NCI-H2171 treated with DMSO at 0.1 percent for 48 hours (cell line): Measurements from ENCODE around the gene CABLES1.

ENCODE experiments used
- DNase-seq: peaks from one replicate; lab custom pipeline; 2025; lab: John Stamatoyannopoulos, UW

The CABLES1 gene

DNA sequence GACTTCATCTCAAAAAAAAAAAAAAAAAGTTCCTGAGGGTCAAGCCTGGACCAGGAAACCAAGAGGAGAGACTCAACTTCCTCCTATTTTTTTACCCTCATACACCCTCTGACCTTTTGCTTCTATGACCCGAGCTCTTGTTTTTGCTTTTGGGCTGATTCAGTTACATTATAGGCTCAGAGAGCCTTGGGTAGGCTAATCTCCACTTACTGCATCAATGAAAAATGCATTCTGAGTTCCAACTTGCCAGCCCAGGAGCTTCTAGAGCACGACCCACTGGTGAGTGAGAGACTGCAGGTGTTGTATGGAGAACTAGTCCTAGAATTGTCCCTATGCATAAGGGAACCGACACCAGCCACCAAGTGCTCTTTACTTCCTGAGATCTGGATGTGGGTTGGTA is 91.1 kb downstream of the CABLES1 start:
- no peak for DNase-seq

DNA sequence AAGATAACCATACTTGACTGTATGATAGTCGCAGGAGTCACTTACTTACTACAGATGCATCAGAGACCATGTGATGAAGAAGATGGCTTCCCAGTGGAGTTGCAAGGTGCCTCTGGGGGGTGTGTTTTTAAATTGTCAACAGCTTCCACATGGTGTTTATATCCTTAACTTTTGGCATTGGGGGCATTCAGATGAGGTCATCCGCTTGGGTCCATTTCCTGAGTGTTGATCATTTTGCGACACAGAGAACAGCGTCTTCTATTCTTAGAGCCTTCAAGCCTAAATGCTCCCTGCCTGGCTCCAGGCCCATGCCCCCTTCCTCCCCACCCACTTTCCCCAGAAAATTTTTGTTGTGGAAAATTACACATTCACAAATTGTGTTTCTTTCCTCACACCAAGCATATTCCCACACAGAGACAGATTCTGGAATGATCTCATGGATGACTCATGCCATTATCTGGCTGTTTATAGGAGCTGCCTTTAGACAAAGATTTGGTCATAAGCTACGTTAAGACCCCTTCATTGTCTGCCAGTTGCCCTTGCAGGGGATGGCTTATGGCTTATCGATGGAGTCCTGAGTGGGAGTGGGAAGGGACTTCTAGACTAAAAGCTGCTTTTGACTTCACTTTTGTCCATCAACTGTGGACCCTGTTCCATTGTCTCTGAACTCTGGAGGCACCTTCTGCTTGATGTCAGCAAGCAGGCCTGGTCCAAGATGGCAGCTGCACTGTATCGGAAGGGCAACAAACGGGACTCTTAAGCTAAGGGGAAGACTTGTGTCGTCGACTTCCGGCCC is 91.8 kb downstream of the CABLES1 start:
- peak; percentile 19 for DNase-seq

DNA sequence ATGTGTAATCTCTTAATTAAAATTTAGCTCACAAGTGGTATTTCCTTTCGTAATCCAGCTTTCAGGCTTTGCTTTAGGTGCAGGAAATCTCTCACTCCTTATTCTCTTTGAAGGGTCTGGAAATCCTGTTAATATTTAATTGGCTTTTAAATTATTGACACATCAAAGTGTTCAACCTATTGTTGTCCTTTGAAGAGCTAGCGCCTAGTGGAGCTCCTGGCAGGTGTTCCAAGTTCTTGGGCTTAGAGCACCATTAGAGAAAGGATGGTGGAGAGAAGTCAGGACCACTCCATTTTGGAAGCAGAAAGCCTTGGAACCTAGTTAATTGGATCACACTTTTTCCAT is 92.4 kb downstream of the CABLES1 start:
- no peak for DNase-seq

DNA sequence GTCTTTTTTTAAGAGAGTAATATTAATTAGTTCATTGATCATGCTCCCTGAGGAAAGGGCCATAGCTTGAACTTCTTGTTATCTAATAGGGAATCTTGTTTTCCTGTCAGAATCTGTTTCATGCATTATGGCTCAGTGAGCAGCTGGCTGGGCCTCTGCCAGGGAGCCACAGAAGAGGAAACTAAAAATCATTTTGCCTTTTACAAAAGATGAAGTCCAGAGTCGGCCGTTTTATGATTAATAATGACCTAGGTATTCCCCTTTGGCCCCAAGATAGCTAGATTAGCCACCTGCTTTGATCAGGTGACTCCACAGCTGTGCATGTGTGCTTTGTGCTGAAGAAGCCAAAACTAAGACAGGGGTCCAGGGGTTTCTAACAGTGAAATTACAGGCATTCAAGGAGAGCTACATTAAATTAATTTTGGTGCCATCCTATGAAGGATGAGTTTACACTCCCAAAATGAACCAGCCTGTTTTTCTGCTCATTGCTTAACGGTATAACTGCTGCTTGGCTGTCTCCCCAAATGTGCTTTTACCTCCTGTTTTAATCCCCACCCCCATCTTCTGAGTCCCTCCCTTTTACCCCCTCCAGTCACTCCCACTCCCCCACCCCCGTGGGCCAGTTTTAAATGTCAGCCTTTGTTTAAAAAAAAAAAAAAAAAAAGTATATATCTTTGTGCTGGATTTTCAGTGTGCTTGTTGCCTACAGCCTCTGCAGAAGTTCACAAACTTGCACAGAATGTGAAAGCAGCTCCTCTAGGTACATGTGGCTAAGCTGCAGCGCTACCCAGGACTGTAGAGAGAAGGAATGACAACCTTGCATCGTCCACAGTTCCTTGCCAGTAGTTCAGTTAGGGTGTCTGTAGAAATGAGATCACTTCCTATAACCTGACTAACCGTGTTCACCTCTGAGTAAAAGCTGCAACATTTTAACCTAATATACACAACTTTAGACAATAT is 93.1 kb downstream of the CABLES1 start:
- DNase-seq, result peak; percentile 64

DNA sequence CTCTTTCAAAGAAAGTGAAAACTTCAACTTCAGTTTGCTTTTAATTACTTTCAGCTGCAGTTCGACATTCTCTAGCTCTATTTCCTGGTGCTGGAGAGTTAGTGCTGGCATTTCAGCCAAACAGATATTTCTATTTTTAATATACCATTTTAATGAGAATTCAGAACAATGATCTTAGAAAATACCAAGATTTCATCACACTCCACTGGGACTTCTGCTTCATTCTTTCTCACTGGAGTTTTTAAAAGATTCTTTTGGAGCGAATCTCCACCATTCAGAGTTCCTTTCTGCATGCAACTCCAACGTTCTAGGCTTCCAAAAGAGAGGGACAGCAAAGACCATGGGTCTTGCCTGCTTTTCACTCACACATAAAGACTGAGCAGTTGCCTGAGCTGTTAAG is 94.2 kb downstream of the CABLES1 start:
- no peak for DNase-seq

DNA sequence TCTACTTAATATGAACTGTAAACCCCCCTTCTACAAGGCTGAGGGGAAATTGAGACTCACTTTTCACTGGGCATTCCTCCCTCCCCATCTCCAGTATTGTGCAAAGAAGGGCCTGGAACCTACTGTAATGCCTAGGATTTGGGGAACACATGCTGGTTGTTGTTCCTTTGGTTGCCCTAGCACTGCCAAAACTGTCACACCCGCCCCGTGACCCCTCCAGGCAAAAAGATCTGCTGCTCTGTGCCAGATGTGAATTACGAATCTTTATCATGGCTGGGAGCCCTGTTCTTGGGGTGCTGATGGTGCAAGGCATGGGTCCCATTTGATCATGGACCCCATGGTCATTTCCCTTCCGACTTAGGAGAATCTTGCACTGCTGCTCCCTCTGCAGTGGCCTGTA is 95.4 kb downstream of the CABLES1 start:
- DNase-seq, result no peak

DNA sequence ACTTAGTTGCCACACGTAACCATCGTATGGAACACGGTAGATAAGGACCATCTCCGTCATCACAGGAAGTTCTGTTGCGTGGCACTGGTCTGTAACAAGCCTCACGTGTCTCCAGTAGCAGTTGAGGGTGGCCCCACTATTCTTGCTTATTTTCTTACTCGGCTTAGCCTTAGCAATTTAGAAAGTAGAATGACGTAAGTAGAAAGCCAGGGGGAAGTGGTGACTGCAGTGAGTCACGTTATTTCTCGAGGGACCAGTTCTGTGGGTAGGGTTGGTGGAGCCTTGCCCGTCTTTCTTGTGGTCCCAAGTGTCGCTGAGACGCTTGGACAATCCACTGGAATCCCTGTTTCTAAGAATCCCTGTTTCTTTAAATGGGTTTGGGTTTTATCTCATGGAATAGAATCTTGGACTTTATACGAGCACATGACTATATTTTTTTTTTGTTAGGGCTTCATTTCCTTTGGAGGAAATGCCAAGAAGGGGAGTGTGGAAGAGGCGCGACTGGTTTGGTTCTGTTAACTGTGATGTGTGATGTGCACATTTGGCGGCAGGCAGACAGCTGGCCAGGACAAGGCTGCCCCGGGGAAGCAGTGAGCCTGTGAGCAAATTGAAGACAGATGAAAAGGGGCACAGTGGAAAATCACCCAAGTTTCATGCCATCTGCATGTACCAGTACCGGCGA is 96.2 kb downstream of the CABLES1 start:
- DNase-seq, result peak; percentile 15

DNA sequence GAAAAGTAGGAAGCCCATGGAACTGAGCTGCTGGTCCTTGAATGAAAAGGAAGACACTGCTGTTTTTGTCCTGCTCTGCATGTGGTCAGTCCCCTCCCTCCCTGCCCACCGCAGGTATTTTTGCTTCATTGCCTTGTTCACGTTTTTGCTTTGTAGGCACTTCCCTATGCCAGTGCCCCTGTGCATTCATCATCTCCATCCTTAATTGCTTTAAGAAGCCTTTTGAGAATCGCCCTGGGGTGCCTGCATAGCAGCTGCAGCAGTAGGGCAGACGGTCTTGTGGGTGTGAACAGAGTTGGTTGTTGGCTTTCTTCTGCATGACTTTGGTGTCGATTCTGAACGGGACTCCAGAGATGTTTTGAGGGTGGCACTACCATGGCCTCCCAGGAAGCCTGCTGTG is 97.0 kb downstream of the CABLES1 start:
- DNase-seq, result no peak

DNA sequence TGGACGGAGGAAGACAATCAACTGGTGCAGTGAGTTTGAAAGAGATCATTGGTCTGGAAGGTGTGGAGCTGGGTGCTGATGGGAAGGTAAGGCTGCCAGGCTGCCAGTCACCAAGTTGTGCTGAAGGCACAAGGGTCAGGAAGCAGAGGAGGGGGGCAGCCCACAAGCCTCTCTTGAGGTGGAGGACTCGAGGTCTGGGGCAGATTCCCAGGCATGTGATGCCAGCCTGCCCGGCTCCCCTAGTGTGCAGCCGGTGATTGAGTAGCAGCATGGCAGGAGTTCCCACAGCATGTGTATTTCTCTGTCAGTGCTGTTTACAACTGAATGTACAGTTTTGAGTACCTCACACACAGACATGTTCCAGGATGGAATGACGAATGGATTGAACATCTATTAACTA is 99.3 kb downstream of the CABLES1 start:
- DNase-seq, result no peak

DNA sequence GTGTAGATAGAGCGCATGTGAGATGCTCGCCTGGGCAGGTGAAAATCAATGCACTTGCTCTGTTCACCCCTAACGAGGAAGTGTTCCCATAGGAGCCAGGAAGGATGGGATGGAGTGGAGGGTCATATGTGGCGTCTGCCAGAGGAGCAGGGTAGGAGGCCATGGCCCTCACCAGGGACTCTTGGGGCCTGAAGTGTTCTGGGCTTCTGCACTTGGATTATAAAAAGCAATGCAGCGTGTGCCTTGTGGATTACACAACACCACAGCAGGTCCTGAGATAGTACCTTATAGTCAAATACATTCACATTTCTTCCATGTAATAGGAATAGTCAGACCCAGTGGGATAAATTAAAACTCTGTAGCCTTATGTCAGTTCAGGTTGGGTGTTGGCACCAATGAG is 100.1 kb downstream of the CABLES1 start:
- no peak for DNase-seq

DNA sequence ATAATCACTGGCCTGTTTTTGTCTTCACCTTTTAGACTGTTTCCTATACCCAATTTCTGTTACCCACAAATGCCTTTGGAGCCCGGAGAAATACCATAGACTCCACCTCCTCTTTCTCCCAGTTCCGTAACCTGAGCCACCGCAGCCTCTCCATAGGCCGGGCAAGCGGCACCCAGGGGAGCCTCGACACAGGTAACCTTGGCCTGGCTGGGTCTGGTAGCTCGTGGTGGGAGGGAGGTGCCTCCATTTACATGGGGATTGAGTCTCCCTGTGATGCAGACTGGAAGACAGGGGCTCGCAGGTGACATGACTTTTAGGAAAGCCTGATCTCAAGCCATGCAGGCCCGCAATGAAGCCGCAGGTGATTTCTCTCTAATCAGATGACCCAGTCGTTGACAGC is 100.6 kb downstream of the CABLES1 start:
- peak; percentile 16 for DNase-seq

DNA sequence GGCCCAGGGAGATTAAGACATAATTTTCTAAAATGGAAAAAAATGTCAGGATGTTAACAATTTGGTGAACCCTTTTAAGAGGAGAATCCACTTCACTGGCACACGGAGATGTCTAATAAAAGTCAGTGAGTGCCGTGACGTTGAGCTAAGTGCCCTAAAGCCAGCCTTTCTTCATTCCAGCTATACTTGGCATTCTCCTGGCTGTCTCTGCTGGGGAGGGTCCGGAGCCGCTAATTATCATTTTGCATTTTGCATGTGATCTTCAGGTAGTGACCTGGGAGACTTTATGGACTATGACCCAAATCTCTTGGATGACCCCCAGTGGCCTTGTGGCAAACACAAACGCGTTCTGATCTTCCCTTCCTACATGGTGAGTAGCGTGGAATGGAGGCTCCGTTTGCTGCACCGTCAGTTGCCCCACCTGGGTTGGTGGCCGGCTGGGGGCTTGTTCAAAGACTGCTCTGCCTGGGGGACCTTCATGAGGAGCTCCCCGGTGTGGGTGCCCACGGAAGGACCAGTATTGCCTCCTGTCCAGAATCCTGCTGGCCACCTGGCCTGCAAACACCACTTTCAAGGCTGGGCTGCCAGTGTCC is 101.7 kb downstream of the CABLES1 start:
- DNase-seq, result no peak

DNA sequence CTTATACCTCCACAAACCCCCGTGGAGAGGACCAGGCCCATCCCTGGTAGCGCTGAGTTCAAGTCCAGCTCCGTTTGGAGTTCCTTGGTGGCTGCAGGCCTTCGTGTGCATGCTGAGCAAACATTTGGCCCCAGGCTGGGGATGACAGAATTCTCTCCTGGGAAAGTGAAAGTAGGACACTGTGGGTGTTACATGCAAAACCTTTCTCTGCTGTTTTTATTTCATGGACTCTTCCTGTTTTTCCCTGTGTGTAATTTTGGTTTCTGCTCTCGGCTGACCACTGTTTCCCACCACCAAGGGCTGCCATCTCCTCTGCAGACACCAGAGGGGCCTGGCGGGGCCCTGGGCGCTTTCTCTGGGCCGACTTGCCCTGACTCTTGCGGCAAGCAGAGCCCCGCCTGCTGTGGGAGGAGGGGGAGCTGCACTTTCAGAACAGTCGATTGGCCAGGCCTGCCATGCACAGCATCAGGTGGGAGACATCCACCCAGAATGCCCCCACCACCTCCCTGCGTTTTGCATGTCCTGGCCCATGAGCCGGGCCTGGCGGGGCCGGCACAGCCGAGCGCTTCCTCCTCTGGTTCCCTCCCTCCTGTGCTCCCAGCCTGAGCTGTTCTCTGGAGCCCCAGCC is 102.4 kb downstream of the CABLES1 start:
- DNase-seq, result no peak

DNA sequence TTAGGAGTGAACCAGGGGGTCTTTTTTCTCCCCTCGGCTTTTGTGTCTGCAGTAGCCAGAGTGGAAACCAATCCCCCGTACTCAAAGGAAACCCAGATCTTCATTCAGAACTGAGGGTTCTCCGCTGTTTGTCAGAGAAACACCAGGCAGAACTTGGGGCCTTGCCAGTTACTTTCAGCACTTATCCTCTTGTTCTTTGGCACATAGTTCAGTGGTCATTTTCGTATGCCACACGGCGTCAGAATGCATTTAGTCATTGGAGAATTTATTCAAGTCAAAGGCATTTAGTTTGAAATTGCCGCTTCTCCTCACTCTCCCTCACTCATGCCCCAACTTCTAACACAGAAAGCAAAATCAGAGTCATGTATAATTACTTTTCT is 102.9 kb downstream of the CABLES1 start:
- no peak for DNase-seq

DNA sequence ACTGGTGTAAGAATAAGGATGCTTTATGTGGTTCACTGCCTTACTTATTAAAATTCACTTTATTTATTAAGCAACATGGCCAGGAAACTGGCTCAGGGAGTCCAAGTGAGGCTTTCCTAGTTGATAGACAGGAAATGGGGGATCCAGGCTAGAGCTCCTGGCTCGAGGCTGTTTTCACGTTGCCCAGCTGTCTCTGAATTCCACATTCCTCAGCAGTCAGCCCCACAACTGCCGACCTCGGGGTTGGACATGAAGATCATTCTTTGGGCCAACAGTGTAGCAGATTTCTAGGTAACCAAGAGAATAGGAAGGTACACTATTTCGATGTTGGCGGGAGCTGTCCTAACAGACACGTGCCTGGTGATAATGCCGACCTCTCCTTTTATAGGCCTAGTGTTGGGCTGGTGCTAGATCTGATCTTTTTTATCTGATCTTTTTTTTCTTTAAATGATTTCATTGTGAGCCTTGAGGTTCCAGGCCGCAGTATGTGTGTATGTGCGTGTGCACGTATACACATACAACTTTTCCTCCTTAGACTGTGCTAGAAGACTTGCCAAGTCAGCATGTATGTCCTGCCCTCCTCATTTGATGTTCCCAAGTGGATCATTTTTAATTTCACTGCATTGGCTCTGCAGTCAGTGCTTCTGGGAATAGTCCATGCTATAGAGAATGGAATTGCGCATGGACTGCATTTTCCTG is 103.5 kb downstream of the CABLES1 start:
- DNase-seq, result no peak

DNA sequence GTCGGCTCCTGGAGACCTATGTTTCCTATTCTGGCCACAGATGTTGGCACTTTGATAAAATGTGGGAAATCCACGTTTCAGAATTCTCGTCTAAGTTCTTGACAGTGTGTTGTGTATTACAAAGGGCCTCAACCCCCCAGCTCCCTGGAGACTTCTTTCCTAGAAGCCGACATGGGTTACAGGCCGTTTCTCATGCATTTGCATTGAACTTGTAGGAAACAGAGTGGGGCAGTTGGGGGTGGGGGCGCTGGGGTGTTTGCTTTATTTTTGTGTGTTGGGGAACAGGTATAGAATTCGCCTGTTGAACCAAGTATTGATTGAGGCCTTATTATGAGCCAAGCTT is 104.0 kb downstream of the CABLES1 start:
- DNase-seq, result no peak

DNA sequence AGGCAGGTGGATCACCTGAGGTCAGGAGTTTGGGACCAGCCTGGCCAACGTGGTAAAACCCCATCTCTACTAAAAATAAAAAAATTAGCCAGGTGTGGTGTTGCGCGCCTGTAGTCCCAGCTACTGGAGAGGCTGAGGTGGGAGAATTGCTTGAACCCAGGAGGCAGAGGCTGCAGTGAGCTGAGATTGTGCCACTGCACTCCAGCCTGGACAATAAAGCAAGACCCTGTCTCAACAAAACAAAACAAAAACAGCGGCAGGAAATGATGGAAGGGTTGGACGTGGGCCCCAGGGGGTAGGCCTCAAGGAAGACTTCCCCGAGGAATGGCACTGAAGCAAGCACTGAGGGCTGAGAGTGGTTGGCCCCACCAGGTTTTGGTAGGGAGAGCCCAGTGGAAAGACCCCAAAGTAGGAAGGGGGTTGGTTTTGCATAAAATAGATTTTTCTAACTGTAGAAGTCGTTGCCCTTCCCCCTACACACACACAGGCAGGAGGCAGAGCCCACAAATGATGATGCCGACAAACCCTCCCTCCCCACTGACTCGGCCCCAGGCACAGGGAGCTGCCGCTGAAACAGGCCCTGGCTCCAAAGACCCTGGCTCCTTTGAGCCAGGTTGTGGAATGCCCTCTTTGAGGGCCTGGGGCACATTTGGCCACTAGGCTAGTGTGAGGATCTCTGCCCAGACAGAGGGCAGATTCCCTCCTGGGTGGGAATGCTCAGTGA is 104.8 kb downstream of the CABLES1 start:
- DNase-seq, result no peak

DNA sequence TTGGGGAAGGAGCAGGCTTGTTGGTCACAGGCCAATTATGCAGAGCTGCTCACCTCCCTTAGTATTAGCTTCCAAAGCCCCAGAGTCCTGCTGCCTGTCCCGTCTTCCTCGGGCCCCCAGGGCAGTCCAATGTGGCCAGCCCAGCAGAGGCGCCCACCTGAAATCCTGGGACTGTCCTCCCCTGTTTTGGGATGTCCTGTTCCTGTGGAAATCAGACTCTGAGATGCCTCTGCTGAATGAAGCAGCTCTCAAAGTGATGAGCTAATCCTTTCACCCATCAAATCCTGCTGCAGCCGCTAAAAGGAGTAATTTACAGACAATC is 105.3 kb downstream of the CABLES1 start:
- no peak for DNase-seq

DNA sequence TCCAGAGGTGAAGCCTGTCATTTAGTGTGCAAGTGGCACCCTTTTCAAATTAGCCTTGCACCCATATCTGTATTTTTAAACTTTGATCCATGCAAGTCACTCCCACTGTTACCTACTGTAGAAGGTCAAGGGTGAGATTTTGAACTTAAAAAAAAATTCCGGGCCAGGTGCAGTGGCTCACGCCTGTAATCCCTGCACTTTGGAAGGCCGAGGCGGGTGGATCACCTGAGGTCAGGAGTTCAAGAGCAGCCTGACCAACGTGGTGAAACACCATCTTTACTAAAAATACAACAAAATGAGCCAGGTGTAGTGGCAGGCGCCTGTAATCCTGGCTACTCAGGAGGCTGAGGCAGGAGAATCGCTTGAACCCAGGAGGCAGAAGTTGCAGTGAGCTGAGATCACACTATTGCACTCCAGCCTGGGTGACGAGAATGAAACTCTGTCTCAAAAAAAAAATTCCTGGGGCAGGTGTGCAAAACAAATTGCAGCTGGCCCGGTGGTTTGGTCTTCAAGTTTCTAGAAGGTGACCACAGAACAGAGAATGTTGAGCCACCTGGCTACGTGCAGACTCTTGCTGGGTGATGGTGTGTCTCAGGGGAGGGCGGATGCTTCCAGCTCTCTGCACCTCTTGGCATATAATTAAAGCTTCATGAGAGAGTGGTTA is 106.7 kb downstream of the CABLES1 start:
- DNase-seq, result peak; percentile 81

DNA sequence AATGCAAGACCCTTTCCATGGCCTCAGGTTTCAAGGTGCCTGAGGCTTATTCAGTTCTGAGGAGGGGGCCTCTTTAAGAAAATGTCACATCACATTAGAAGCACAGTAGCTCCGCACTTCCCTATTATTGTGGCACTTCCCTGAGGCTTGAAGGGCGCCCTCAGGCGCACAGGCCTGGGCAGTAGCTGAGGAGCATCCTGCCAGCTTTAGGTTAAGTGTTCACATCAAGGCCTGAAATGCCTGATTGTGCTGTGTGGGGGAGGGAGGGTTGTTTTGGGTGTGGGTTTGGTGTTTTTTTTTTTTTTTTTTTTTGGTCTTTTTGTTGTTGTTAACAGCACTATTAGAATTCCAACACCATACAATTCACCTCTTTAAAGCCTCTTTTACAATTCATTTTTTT is 107.9 kb downstream of the CABLES1 start:
- DNase-seq, result no peak
